ENCODE results near the gene CARD16. TPM values are rescaled to one million over a fixed set of nuclear protein-coding genes. Genes with fewer than 3 reads are reported as not detected.

Gene CARD16
- total and polyA plus RNA-seq, 4 donors: 11.8 to 30.6 (median 19.7) TPM

DNA sequence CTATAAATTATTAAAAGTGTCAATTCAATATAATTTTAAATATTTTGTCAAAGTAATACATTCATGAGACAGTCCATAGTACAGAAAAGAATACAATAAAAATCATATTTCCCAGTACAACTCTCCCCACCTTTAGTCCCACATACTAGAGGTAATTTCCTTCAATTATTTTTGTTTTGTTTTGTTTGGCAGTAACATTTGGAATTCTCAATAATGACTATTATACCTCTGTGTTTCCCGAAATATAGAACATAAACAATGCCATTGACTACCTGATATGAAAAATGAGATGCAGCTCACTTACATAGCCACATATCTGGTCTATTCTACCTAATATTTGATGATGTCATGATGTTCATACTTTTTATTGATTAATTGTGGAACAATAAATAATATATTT is 52.4 kb downstream of the CARD16 start:
- no peak for ATAC-seq (ENCODE audit: low FRiP score)
- WGBS, 2 donors: 58 to 72% methylated on average over 1 of the region's 1 CpG
- intact Hi-C loops (cut with DNase I): no loop called here

DNA sequence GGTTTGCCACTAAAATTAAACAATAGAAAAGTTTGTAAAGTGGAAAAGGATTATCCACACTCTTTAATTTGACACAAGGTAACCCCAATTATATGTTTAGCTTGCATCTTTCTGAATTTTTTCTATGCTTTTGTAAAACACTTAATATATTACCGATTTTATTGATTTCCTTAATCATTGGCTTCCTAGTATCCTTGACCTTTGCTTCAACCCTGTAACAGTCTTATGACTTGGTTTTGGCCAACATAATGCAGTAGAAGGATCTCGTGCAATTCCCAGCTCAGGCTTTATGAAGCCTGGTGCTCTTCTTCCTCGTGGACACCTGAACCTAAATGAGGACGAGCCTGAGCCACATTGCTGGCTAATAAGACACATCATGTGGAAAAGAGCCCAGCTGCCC is 53.1 kb downstream of the CARD16 start:
- intact Hi-C loops (cut with DNase I): no loop called here
- no peak for DNase-seq
- WGBS, 2 donors: 88 to 89% methylated on average over 4 of the region's 4 CpGs

More for the DNA sequence above, 52.4 kb downstream of the CARD16 start:
- Histone ChIP-seq H3K27ac (ENCODE audit: low read depth in 1 of 2, low read length in 2 of 2) (no peak overlapping the region), H3K9me3 (ENCODE audit: control insufficient read depth, low read length) (no peaks in the 10 kb centered on the region), H3K4me3 (ENCODE audit: low read length in 2 of 2) (no peak overlapping the region), H3K4me1 (ENCODE audit: control insufficient read depth in 1 of 2, insufficient read depth in 2 of 2, low read length in 2 of 2) (no peaks in the 10 kb centered on the region), H3K27me3 (ENCODE audit: control insufficient read depth in 1 of 2, insufficient read depth in 2 of 2, low read length in 1 of 2) (no peaks in the 10 kb centered on the region), H3K36me3 (ENCODE audit: control insufficient read depth in 1 of 2, insufficient read depth in 2 of 2, low read length in 1 of 2) (no peaks in the 10 kb centered on the region)
- DNase-seq: no peak

More for the DNA sequence above, 53.1 kb downstream of the CARD16 start:
- H3K9me3 ChIP-seq (ENCODE audit: control insufficient read depth, low read length): no peaks in the 10 kb centered on the region
- H3K4me3 ChIP-seq (ENCODE audit: low read length in 2 of 2): no peak overlapping the region
- no peaks in the 10 kb centered on the region for H3K4me1 ChIP-seq (ENCODE audit: control insufficient read depth in 1 of 2, insufficient read depth in 2 of 2, low read length in 2 of 2)
- H3K36me3 ChIP-seq (ENCODE audit: control insufficient read depth in 1 of 2, insufficient read depth in 2 of 2, low read length in 1 of 2): no peaks in the 10 kb centered on the region
- H3K27ac ChIP-seq (ENCODE audit: low read depth in 1 of 2, low read length in 2 of 2): no peak overlapping the region
- ATAC-seq (ENCODE audit: low FRiP score): no peak
- no peaks in the 10 kb centered on the region for H3K27me3 ChIP-seq (ENCODE audit: control insufficient read depth in 1 of 2, insufficient read depth in 2 of 2, low read length in 1 of 2)

Other genes with a start within 250 kb of the CARD16 start
- gene CASP12, start 146.9 kb downstream of the CARD16 start, total RNA-seq: 1 to 10 TPM; 2.6 to 5.0 TPM
- gene CASP12, start 146.9 kb downstream of the CARD16 start, polyA plus RNA-seq: 1 to 10 TPM; 2.4 to 5.0 TPM
- 100 to 1,000 TPM in 1 of 2 donors, 10 to 100 TPM in 1; 55.5 to 103 TPM for gene CASP4, start 76.8 kb downstream of the CARD16 start, total RNA-seq
- 10 to 100 TPM; 33.6 to 59.6 TPM for gene CASP4, start 76.8 kb downstream of the CARD16 start, polyA plus RNA-seq
- gene CASP5, start 22.2 kb downstream of the CARD16 start, total RNA-seq: 1 to 10 TPM in 1 of 2 donors, under 1 TPM in 1; 0.88 to 2.0 TPM
- gene CASP5, start 22.2 kb downstream of the CARD16 start, polyA plus RNA-seq: under 1 TPM in 1 of 2 donors, not detected in 1; 0.88 TPM
- gene CASP1, start 10.2 kb downstream of the CARD16 start, total RNA-seq: 10 to 100 TPM; 18.8 to 32.7 TPM
- 10 to 100 TPM; 11.5 to 32.1 TPM for gene CASP1, start 10.2 kb downstream of the CARD16 start, polyA plus RNA-seq
- not detected for gene CARD18, start 94.4 kb upstream of the CARD16 start, total RNA-seq
- not detected for gene CARD18, start 94.4 kb upstream of the CARD16 start, polyA plus RNA-seq

Data from aorta (tissue), 5 donors.